ENCODE measurements around the gene LYSMD1. TPM values are rescaled to one million over a fixed set of nuclear protein-coding genes. Genes with fewer than 3 reads are reported as not detected.

LYSMD1 gene
- total and polyA plus RNA-seq, 2 of the 8 experiments (the other 6 are each of a cell fraction or from before 2014, with no cell fraction given), result 2.4 to 6.0 TPM

GRCh38 chr1:151146072-151146411 is 19.7 kb downstream of the LYSMD1 start (continued):
- TF ChIP-seq TCF12 (IDR thresholded peaks at IDR 0.05; ENCODE audit: low read depth, low read length) (no peak), USF2 (IDR thresholded peaks at IDR 0.05; ENCODE audit: low read length) (no peak), SIRT6 (IDR thresholded peaks at IDR 0.05; ENCODE audit: low read length) (no peak), SRF (IDR thresholded peaks at IDR 0.05; ENCODE audit: low read depth, low read length) (no peak), SAP30 (IDR thresholded peaks at IDR 0.05; ENCODE audit: insufficient read depth, insufficient replicate concordance, low read length) (peak; percentile 19), KDM4A (IDR thresholded peaks at IDR 0.05; ENCODE audit: low read depth, low read length, severe bottlenecking) (no peak), SP2 (IDR thresholded peaks at IDR 0.05; ENCODE audit: low read length) (no peak)
